Sciatic nerve (tissue), 2 donors: ENCODE data around the gene PADI2. TPM values are rescaled to one million over a fixed set of nuclear protein-coding genes. Genes with fewer than 3 reads are reported as not detected.

Experiments
- ATAC-seq: fragments of 200-7000 bp; cut with Tn5 transposase; one replicate; pipeline ENCODE4 v1.9.1; 2020; ENCODE audit warnings: mild to moderate bottlenecking, moderate library complexity
- DNase-seq: peaks from one replicate; pipeline ENCODE4 v3.0.0-alpha.2; 2020; ENCODE audit warnings: low spot score
- intact Hi-C: fragments of 100-400 bp; cut with DNase I; formaldehyde crosslinking; loops from one replicate; pipeline ENCODE4 v1.14.2; 2022
- total RNA-seq: library from RNA; stranded (reverse); fragmentation: NEBNext Ultra II Directional; extraction: Animal tissue kit (Norgen Biotek cat#: 25700); gene quantifications from one replicate; pipeline ENCODE4 v1.2.1, GENCODE V29; 2021
- donor health status: DM: no; HTN: no; CAD: no.
- donor health status: DM: no; HTN: no; CAD: no.

Gene PADI2
- total RNA-seq, 1 donor from 2014 or later = 21.2 TPM

DNA sequence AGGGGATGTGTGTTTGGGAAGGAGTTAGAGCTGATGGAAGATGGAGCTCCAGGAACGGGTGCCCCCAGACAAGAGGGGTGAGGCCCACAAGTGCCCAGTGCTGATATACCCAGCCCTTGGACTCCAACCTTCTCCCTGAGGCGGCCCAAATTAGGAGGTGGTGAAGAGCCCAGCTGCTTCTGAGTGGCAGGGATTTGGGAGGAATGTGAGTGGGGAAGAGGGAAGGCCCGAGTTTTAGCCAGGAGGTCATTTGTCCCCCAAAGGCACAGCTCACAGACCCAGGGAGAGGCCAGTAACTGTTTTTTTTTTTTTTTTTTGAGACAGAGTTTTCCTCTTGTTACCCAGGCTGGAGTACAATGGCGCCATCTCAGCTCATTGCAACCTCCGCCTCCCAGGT is 1.2 kb upstream of the PADI2 start:
- DNase-seq (no peak), ATAC-seq (no peak)
- intact Hi-C loops = loop anchor here (5.0 kb wide), 1 partner anchor 117 kb away; no protein-coding TSS in a partner anchor

DNA sequence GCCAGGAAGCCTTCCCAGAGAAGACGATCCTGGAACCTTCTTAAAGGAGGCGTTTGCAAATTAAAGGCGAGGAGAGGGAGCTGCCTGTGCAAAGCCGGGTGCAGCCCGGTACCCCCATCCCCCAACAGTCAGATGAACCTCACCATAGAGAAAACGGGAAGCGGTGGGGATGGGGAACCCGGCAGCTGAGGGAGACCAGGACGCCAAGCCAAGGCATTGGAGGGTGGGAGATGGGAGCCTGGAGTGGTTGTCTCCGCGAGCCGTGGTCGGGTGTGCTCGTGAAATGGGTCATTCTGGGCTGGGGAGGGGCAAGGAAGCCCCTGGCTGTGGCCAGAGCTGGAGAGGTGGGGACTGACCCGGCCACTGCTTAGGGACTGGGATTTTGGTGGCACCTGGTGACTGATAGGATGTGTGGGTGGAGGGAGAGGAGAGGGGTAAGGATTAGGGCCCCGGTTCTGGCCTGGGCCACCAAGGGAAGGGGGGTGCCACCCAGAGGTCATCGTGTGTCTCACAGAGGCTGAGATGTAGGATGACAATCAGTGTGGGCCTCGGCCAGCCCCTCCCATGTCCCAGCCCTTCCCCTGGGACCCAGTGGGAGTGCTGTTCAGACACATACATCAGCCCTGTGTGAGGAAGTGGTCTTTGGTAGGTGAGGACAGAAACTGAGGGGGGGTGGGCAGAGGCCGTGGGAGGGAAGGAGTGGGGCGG is 676 bp upstream of the PADI2 start:
- DNase-seq (no peak), ATAC-seq (peak; percentile 44)
- intact Hi-C loops = loop anchor here (5.0 kb wide), 1 partner anchor 117 kb away; no protein-coding TSS in a partner anchor

DNA sequence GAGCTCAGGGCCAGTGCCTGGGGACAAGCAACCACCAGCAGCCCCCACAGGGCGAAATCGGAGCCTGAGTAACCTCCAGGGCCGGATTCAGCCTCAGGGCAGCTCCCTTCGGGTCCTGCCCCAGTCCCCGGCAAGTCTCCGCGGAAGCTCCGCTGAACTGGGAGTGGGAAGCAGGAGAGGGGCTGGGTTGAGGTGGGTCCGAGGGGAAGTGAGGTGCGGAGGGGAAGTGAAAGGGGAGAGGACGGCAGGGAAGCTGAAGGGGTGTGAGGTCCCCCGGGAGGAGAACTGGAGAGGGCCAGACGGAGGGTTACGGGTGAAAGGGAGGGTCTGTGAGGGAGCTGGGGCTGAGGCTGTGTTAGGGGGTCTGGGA is 560 bp downstream of the PADI2 start:
- ATAC-seq (no peak), DNase-seq (no peak)
- intact Hi-C loops = no loop called here

DNA sequence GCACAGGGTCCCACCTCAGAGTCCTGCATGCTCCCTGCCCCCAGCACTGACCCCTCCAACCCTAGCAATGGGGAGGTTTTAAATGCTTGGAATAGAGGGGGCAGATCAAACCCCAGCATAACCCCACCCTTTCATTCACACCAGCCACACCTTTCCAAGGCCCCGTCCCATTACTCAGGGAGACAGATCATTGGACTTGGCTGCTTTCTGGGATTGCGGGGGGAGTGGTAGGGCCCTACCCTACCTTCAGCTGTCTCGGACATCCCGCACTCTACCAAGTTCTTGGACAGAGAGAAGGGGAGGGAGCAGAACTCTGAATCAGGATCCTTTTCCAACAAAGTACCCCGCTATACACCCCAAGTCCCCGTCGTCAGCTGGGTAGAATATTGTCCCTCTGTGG is 983 bp downstream of the PADI2 start:
- DNase-seq (no peak), ATAC-seq (no peak)
- intact Hi-C loops = no loop called here

DNA sequence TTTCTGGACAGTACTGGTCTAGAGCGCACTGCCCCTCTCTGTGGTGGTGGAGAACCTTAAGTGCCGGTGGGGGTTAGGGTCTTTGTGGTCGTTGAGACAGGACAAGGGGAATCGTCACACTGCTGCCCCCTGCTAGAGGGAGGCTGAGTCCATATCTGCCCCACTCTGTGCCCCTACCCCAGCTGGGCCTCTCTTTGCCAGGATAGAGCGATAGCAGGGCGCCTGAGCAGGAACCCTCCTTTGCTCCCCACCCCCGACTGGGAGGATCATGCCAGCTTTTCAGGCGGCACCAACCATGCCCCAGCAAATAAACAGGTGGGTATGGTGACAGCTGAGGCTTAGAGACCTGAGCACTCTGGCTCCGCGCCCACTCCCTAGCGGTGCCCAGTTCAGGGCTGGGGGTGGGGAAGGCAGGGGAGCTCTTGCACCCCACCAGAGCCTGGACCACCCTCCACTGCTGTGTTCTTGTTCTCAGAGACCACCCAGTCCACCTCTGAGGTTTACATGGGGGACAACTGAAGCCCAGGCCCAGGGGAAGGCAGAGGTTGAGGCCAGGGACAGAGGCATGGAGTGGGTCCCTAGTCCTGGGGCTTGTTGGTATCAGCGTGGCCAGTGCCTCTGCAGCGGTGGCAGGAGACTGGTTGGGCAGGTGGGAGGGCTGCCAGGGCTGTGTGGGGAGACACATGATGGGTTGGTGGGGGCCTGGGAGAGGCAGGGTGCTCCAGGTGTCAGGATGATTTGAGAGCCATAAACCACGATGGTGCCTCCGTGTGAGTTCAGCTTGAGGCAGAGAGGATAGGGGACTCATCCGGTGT is 1.6 kb downstream of the PADI2 start:
- intact Hi-C loops = no loop called here
- DNase-seq (no peak), ATAC-seq (no peak)

DNA sequence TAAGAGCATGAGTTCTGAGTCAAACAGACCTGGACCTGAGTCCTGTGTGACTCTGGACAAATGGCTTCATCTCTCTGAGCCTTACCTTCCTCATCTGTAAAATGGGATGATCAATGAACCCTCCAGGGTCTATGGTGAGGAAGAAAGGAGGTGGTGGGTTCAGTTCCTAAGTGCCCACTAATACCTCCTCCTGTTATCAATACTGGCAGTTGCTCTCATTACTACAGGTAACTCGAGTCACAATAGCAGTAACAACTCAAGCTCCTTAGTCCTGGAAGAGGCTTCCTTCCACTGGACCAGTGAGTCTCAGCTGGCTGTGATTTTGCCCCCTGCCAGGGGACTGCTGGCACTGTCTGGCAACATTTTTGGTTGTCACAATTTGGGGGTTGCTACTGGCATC is 2.6 kb downstream of the PADI2 start:
- ATAC-seq (no peak), DNase-seq (no peak)
- intact Hi-C loops = no loop called here

DNA sequence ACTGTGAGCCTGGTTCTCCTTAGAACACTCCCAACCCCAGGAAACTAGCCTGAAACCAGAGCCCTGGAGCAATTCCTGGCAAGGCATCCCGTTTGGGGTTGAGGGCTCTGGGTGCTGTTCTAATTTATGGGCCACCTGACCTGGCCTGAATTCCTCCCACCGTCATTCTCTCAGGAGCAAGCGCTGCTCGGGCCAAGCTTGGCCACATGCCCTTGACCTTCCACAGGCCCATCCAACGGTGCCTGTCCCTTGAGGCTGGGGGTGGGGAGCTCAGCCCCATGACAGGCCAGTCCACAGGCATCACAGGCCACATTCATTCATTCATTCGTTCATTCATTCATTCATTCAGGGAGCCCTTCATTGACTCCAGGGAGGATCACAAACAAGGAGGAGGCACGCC is 5.3 kb downstream of the PADI2 start:
- no peak for ATAC-seq
- DNase-seq = no peak
- intact Hi-C loops = no loop called here

DNA sequence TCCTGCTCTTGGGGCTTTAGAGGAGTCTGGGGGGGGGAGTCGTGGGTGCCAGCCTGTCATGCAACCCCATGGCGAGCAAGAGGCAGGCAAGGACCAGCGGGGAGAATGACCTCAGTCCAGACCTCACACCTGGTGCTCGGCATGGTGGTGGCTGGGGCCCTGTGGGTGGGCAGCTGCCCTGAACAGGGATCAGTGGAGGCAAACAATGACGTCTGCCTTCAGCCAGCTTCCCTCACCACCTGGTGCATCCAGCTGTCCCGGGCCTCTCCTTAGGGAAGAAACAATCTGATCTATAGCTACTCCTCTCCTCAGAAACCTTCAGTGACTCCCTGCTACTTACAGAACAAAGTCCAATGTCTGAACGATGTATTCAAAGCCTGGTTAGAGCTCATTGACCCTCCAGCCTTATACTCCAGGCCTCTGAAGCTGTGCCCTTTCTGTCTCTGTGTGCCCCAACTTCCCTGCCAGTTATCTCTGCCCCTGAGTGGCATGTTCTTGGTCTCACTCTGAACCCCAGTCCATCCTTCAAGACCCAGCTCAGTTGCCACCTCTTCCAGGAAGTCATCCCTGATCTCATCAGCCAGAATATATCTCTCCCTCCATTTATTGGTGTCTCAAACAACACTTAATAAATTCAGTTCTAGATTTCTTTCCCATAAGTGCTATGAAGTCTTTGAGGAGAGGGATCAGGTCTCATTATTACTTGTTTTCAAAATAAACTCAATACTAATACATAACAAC is 6.6 kb downstream of the PADI2 start:
- no peak for DNase-seq
- intact Hi-C loops = no loop called here
- ATAC-seq = no peak

DNA sequence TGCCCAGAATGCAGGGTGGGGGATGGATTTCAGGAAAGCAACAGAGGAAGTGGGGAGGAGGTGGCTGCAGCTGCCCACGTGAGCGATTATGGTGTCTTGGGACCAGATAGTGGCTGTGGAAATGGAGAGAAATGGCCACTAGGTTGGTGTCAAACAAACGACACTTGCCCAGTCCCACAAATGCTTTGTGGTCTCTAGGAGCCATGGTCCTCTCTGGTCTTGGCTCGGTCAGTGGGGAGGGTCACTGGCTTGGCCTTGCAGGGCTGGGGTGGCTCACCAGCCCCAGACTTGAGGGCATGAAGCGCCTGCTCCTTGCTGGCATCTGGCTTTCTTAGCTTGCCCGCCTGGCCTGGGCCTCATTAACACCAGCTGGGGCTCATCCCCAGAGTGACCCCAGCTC is 7.2 kb downstream of the PADI2 start:
- no peak for DNase-seq
- intact Hi-C loops = no loop called here
- no peak for ATAC-seq

DNA sequence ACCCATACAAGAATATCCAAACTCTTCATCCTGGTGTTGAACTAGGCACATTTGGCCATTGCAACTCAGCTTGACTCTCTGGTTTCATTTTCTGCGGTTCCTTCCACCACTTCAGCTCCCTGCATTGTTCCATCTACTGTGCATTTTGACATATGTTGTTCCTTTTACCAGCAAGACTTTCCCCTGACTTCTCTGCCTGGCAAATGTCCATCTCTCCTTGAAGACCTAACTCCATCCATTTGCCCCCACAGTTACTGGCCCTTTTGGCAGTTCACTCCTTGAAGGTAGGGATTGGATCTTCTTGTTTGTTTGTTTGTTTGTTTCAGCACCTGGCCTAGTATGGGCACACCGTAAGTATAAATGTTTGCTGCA is 8.7 kb downstream of the PADI2 start:
- DNase-seq (no peak), ATAC-seq (no peak)
- intact Hi-C loops = no loop called here

DNA sequence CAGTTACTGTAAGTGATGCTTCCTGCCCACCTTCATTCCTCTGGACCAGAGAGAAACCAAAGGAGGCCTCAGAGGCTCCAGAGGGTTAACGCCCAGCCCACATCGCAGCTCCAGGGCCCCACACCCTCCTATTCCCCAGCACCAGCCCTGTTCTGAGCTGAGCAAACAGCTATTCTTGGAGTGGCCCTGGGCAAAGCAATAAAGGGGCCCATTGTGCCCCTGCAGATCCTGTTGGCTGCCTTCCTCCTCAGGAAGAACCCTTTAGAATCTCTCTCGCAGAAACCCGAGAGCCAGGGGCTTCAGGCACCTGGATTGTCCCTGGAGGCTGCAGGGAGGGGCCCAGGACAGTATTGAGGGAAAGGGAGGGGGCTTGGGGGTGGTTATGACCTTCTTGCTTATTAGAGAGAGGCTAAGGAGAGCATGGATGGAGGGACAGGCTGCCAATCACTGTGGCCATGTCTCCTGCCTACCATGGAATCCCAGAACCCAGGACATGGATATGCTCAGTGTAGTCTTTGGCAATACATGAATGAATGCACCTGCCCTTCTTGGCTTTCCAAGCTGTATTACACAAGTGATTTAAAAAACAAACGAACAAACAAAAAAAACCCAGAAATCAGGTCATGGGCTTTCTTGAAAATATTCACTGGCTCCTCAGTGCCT is 9.2 kb downstream of the PADI2 start:
- ATAC-seq (peak; percentile 73), DNase-seq (no peak)
- intact Hi-C loops = no loop called here

DNA sequence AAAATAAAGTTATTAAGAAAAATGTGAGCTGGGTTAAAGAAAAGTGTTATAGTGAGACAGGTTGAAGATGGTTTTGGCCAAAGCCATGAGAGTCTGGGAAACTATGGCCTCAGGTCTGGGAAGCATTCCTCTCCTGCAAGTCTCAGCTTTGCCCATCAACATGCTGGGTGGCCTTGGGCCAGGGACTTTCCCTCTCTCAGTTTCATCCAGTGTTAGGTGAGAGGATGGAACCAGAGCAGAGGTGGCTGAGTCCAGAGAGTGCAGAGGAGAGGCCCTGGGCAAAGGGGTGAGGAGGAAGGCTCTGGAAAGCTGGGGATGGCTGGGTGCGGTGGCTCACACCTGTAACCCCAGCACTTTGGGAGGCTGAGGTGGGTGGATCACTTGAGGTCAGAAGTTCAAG is 10.5 kb downstream of the PADI2 start:
- DNase-seq = no peak
- intact Hi-C loops = no loop called here
- no peak for ATAC-seq

DNA sequence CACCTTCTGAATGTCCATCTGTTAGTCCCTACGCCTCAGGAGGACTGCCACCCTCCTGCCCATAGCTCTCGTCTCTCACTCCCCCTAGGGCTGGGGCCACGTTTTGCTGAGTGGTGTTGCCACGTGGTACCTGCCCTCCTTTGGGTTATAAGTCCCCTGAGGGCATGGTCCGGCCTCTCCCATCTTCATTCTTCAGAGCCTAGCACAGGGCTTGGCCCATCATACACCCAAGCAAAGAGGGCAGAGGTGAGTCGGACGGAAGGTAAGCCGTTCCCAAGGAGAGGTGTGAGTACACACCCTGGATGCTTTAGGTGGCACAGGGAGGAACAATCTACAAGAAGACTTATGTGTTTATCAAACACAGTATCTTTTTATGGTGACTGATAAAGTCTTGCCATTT is 10.9 kb downstream of the PADI2 start:
- intact Hi-C loops = no loop called here
- DNase-seq = no peak
- no peak for ATAC-seq

DNA sequence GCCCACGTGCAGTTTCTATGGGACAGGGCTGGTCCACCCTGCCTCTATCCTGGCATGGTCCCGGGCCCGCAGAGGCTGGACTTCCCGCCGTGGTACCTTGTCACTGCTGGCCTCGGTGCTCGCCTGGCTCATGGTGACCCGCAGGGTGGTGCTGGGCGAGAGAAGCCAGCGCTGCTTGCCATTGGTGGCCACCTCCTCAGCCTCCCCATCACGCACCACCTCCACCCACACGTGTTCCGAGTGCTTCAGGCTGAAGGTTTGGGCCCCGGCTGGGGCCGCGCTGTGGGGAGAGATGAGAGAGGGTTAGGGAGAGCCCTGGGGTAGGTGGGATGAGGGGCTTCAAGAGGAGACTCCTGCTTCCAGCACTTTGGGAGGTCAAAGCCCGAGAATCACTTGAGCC is 14.5 kb downstream of the PADI2 start:
- no peak for ATAC-seq
- DNase-seq = no peak
- intact Hi-C loops = no loop called here

DNA sequence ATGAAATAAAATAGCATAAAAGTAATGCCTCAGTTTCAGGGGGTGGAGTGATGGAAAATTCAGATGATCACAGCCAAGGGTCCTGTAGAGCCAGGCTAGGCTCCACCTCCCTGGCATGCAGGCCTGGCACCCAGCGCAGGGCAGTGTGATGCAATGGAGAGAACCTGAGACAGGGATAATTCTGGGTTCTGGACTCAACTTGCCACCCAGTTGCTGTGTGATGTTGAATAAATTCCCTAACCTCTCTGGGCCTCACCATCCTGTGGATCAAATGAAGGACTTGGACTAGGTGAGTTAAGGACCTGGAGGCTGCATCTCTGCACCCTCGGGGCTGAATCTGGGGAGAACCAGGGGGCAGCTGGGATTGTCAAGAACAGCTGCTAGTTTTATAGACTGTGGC is 17.0 kb downstream of the PADI2 start:
- ATAC-seq (no peak), DNase-seq (no peak)
- intact Hi-C loops = no loop called here

DNA sequence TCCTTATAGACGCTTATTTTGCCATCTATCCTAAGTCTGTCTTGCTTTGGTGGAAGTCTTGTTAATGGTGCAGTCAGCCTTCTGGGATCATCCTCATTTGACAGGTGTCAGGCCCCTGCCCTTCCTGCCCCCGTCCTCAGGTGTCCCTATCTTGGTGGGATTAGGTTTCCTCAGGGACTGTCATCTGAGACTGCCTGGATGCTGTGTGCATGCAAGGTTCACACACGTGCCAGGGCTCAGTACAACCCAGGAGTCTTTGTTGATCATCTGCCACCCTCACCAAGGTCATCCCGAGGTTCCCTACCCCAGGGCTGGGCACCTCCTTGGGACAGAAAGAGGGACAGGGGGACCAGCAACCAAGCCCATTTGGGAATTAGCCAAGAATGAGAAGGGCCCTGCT is 18.0 kb downstream of the PADI2 start:
- intact Hi-C loops = no loop called here
- ATAC-seq = no peak
- DNase-seq = no peak

DNA sequence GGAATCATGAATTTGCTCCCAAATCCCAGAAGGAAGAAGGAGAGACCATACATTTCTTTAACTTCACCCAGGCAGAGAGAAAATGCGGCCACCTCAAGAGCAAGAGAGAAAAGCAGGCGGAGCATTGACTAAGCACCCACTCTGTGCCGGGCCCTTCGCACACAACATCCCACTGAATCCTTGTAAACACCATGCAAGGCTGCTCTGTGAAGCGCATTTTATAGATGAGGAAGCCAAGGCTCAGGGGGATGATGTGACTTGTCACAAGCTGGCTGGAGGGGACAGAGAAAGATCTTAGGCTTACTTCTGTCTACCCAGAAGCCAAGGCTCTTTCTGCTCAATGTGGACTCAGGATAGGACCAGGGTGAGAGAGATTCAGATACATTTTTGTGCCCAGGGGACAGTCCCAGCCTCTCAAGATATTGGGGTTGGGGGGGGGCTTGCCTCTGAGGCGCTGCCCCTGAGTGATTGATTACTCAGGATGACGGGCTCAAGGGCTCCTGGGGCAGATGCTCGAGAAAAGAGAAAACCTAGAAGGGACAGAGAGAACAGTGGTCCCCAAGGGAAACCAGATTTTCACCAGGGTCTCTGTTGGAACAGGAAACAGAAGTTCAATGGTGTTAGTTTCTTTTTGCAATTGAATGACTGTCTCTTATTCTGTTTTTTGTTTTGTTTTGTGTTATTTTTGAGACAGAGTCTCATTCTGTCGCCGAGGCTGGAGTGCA is 19.5 kb downstream of the PADI2 start:
- intact Hi-C loops = no loop called here
- DNase-seq = no peak
- ATAC-seq = no peak

DNA sequence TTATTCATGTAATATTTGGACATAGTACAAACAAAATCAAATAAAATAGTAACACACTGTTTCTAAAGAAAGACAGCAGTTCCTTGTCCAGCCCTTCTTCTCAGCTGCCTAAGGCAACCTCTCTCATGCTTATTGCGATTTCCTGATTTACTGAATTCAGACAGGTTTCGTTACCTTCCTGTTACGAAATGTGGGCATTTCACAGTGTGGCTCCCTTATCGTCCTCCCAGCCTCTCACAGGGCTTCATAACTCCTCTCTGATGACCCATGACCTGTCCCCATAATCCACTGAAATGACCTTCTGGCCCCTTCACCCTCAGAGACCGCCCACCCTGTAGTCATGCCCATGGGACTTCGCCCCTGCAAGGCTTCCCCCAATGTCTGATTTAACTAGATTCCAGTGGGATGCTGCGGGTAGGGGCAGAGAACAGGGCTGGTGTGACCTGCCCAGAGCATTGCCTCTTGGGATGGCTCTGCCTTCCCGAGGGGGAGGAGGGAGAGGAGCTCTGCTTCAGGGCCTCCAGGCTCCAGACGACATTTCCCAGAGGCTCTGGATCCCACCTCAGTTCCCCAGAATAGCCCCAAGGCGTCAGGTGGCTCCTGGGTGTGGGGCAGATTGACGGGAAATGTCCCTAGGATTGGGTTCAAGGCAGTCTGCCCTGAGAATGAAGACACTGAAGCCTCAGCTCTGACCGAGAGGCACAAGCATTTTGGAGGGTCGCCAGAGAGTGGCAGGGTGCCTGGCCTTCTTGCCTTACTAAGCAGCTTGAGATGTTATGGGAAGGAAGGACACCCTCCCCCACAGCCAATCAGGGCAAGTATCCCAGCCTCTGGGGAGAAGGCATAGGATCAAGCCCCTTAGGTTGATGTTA is 20.6 kb downstream of the PADI2 start:
- ATAC-seq = peak; percentile 14

More for the DNA sequence above, 20.6 kb downstream of the PADI2 start:
- intact Hi-C loops = no loop called here
- DNase-seq = no peak
